Tibial artery (tissue), 4 donors: ENCODE data around the gene GAS5.

Experiments
- DNase-seq, 2 donors: peaks; one replicate each; pipeline ENCODE4 v3.0.0-alpha.2; 2019
- H3K27ac ChIP-seq, 2 donors: fragments of 200-600 bp; sonication (generic) in 1 of 2; 1 replicate in 1 of 2; 2 replicates in 1 of 2; pipeline ENCODE4 v1.5.1; 2018 to 2019; ENCODE audit warnings: mild to moderate bottlenecking in 1 of 2
- H3K27me3 ChIP-seq, 2 donors: fragments of 200-600 bp; sonication (generic) in 1 of 2; one replicate each; pipeline versions ENCODE4 v1.5.1 to v1.6.0; 2016 to 2019
- H3K36me3 ChIP-seq, 3 donors: fragments of 200-600 bp; sonication (generic) in 2 of 3; one replicate each; pipeline ENCODE4 v1.5.1; 2016 to 2019; ENCODE audit warnings: mild to moderate bottlenecking in 2 of 3
- H3K4me1 ChIP-seq, 4 donors: fragments of 200-600 bp; sonication (generic) in 2 of 4; 1 replicate in 3 of 4; 2 replicates in 1 of 4; pipeline ENCODE4 v1.5.1; 2016 to 2019
- H3K4me3 ChIP-seq, 2 donors: fragments of 200-600 bp; sonication (generic) in 1 of 2; 1 replicate in 1 of 2; 2 replicates in 1 of 2; pipeline ENCODE4 v1.5.1; 2018 to 2019; ENCODE audit warnings: mild to moderate bottlenecking in 2 of 2
- H3K9me3 ChIP-seq, 3 donors: fragments of 200-600 bp; sonication (generic) in 1 of 3; one replicate each; pipeline ENCODE4 v1.5.1; 2016 to 2019
- intact Hi-C: fragments of 100-400 bp; cut with DNase I; formaldehyde crosslinking; loops from one replicate; pipeline ENCODE4 v1.15.0; 2023; ENCODE audit warnings: low total_unique reads
- TF ChIP-seq, protein P1 (sequence below), 2 experiments: fragments of 200-600 bp in 1 of 2; fragments of 450-650 bp in 1 of 2; IDR thresholded peaks; one replicate each; pipeline ENCODE4 v1.5.1; 2017 to 2019; ENCODE audit warnings: antibody characterized with exemption in 2 of 2, mild to moderate bottlenecking in 1 of 2, moderate library complexity in 1 of 2

GAS5 gene

GRCh38 chr1:173869021-173869359 is 1.2 kb upstream of the GAS5 start:
- Histone ChIP-seq H3K4me3 (peak overlapping the region; percentile 80 to 81), H3K27me3 (no peaks in the 10 kb centered on the region), H3K27ac (peak overlapping the region; percentile 94 to 95), H3K4me1 (peaks cover 0 to 33% (median 9%) of the 10 kb centered on the region in 4 donors), H3K9me3 (no peaks in the 10 kb centered on the region), H3K36me3 (peaks cover 23 to 41% (median 37%) of the 10 kb centered on the region in 3 donors)
- intact Hi-C loops: loop anchor here (2.0 to 10.0 kb wide), 3 partner anchors 42 to 392 kb away; partner anchors contain the start of genes PRDX6 and RC3H1
- TF ChIP-seq, protein P1, sequence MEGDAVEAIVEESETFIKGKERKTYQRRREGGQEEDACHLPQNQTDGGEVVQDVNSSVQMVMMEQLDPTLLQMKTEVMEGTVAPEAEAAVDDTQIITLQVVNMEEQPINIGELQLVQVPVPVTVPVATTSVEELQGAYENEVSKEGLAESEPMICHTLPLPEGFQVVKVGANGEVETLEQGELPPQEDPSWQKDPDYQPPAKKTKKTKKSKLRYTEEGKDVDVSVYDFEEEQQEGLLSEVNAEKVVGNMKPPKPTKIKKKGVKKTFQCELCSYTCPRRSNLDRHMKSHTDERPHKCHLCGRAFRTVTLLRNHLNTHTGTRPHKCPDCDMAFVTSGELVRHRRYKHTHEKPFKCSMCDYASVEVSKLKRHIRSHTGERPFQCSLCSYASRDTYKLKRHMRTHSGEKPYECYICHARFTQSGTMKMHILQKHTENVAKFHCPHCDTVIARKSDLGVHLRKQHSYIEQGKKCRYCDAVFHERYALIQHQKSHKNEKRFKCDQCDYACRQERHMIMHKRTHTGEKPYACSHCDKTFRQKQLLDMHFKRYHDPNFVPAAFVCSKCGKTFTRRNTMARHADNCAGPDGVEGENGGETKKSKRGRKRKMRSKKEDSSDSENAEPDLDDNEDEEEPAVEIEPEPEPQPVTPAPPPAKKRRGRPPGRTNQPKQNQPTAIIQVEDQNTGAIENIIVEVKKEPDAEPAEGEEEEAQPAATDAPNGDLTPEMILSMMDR (IDR thresholded peaks at IDR 0.05): no peak
- no peak for DNase-seq

DNA sequence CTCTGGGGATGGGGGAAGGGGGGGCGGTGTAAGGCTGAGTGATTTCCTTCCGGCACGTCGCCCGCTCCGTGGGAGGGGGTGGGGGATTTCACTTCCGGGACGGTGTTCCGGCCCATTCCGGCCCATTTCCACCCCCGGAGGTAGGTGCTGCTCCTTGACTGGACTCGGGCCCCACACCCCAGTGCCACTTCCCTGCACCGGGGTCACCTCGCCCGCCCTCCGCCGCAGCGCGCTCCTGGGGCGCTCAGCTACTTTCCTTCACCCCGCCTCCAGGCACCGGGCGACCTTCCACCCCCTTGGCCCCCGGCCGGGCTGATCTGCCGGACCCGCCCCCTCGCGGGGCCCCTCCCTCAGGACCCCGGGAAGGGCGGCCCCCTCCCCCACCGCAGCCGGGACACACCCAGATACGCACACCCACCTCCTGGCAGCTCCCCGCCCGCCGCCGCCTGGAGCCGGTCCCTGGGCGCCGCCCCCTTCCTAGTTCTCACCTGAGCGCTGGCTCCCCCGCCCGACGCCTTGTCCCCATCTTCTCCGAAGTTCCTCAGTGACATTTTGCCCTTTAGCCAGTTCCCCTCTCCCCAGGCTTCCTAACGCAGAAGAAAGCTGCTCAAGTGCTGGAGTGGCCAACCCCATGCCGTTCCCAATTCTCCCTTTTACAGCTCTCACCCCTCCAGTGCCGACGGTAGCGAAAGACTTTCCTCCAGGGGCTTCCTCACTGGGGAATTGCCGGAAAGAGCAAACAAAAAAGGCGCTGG is 654 bp upstream of the GAS5 start, which contains the start of gene ZBTB37:
Gene ZBTB37 (plus strand): TSS at position 115 of the 755 bp plus-strand sequence. CDS start 1,846 bp downstream, outside the sequence.
- Histone ChIP-seq H3K4me1 (peaks cover 0 to 33% (median 9%) of the 10 kb centered on the region in 4 donors), H3K4me3 (peak within 1 kb of the TSS; percentile 80 to 81), H3K27me3 (no peaks in the 10 kb centered on the region), H3K27ac (peak within 1 kb of the TSS; percentile 94 to 95), H3K36me3 (peaks cover 23 to 39% (median 39%) of the 10 kb centered on the region in 3 donors), H3K9me3 (no peaks in the 10 kb centered on the region)
- intact Hi-C loops: loop anchor here (2.0 to 10.0 kb wide), 3 partner anchors 41 to 392 kb away; partner anchors contain the start of genes PRDX6 and RC3H1
- TF ChIP-seq, protein P1 (IDR thresholded peaks at IDR 0.05): no peak
- peak in 1 of 2 donors; percentile 72 for DNase-seq

DNA sequence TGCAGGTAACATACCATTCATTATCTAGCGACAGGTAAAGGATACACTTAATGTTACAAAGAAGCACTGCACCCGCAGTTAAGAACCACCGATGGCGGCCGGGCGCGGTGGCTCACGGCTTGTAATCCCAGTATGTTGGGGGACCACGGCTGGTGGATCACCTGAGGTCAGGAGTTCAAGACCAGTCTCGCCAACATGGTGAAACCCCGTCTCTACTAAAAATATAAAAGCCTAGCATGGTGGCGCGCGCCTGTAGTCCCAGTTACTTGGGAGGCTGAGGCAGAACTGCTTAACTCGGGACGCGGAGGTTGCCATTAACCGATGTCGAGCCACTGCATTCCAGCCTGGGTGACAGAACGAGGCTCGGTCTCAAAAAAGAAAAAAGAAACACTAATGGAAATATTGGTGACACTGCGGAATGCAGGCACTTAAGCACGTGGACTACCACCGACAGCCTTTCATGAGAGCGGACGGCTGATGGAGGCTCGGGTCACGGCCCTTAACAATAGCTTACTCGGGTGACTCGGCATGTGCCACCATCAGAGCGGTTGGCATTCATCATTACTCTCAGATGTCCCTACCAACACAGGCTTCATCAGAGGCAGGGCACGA is 542 bp downstream of the GAS5 start:
- Histone ChIP-seq H3K4me3 (peak overlapping the region; percentile 80 to 81), H3K27me3 (no peaks in the 10 kb centered on the region), H3K4me1 (peaks cover 0 to 33% (median 9%) of the 10 kb centered on the region in 4 donors), H3K27ac (peak overlapping the region; percentile 94 to 95), H3K9me3 (no peaks in the 10 kb centered on the region), H3K36me3 (peaks cover 27 to 50% (median 49%) of the 10 kb centered on the region in 3 donors)
- intact Hi-C loops: loop anchor here (5.0 to 10.0 kb wide), 2 partner anchors 40 to 158 kb away; partner anchors contain the start of gene RC3H1
- TF ChIP-seq, protein P1 (IDR thresholded peaks at IDR 0.05): no peak
- DNase-seq: no peak

- DNase-seq: no peak
- Histone ChIP-seq H3K4me1 (peaks cover 0 to 33% (median 9%) of the 10 kb centered on the region in 4 donors), H3K27ac (peak overlapping the region in 1 of 2 donors; percentile 94), H3K9me3 (no peaks in the 10 kb centered on the region), H3K36me3 (peaks cover 27 to 53% (median 53%) of the 10 kb centered on the region in 3 donors), H3K27me3 (no peaks in the 10 kb centered on the region), H3K4me3 (peak overlapping the region; percentile 80 to 81)
- intact Hi-C loops: loop anchor here (5.0 to 10.0 kb wide), 2 partner anchors 39 to 158 kb away; partner anchors contain the start of gene RC3H1
- TF ChIP-seq, protein P1 (IDR thresholded peaks at IDR 0.05): no peak
These were observed 1.2 kb downstream of the GAS5 start for GRCh38 chr1:173866413-173867115.
